GM21447 (cell line): ENCODE results near the gene RNF215.
"Not testable (repeated sequence)": the region's sequence is repeated elsewhere in the genome, so short reads cannot be mapped to it uniquely, and the experiment has no call there.

ENCODE experiments used
- ATAC-seq: cut with Tn5 transposase; IDR thresholded peaks from one replicate; pipeline ENCODE4 v1.9.1; 2021; ENCODE audit not compliant: unreplicated experiment

RNF215 gene

DNA sequence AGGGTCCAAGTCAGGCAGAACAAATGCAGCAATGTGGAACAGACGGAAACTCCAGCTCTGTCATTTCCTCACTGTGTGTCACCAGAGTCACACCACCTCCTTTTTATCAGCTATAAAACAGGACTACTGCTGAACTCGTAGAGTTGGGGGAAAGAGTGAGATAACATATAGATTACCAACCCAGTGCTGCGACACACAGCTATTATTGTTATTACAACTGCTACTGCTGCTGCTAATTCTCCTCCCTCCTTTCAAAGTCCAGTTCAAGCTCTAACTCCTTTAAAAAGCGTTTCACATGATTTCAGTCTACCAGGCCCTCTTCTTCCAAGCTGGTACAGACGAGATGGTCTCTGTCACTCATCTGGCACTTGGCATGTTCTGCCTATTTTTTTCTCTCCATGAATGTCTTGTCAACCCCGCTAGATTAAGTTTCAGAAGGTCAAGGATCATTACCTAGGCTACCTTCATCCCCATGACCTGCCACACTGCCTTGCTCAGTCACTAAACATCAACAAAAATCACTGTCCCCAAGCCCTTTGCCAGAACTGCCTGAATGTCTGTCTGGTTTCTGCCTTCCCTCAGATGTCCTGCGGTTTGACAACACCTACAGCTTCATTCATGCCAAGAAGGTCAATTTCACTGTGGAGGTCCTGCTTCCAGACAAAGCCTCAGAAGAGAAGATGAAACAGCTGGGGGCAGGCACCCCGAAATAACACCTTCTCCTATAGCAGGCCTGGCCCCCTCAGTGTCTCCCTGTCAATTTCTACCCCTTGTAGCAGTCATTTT is 34.7 kb upstream of the RNF215 start:
- ATAC-seq: no peak

DNA sequence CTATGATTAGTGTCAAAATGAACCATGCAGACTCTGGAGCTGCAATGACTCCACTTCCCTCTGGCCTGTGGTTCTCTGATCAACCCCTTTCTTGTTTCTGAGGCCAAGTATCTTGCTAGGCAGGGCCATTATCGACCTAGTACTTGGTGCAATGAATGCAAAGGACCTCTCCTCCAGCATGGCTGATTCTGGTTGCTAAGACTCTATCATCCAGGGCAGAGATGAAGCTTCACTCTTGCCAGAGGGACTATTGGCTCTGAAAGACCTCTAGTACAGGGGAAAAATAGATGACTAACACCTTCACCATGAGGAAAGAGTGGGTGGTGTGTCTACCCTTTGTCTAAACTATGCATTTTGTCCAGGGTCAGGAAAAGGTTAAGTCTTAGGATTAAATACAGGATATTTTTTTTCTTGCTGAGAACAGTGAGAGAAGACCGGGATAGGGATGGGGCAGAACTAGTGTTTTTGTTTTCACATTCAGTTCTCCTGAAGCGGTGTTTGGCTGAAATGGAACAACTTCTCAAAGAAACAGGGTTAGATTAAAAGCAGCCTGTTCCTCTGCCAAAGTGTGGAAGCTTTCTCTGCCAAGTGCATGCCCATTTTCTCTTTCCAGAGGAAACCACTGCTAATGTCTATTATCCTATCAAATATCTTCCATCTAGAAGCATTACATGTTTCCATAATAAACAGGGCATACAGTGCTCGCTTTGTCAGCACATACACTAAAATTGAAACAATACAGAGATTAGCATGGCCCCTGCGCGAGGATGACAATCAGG is 33.3 kb upstream of the RNF215 start:
- ATAC-seq: no peak

DNA sequence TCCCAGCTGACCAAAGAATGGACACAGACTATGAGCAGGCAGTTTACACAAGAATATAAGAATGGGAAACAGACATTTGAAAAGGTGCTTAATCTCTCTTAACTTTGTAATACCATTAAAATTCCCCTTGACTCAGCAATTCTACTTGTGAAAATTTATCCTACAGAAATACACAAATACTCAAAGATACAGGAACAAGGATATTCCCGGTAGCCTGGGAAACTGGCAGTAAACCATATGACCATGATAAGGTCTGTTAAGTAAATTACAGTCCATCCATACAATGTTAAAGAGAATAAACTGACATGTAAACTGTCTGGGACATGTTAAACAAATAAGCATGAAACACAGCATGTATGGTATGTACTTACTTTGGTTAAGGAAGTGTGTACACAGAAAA is 29.6 kb upstream of the RNF215 start:
- no peak for ATAC-seq

DNA sequence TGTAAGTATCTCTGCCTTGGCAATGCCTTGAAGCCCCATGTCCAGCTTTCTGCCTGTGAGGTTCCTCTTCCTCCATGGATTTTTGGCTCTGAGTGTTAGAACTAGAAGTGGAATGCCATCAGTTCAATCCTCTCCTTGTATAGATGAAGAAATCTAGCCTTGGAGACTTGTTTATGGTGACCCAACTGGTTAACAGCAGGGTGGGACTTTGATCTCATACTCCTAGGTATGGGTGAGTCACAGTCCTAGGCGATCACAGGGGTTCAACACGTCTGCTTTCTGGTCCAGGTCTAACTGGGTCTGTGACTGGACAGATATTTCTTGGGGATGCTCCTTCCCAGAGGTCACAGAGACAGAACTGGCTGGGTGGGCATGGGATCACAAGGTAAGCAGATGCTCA is 29.2 kb upstream of the RNF215 start:
- no peak for ATAC-seq

DNA sequence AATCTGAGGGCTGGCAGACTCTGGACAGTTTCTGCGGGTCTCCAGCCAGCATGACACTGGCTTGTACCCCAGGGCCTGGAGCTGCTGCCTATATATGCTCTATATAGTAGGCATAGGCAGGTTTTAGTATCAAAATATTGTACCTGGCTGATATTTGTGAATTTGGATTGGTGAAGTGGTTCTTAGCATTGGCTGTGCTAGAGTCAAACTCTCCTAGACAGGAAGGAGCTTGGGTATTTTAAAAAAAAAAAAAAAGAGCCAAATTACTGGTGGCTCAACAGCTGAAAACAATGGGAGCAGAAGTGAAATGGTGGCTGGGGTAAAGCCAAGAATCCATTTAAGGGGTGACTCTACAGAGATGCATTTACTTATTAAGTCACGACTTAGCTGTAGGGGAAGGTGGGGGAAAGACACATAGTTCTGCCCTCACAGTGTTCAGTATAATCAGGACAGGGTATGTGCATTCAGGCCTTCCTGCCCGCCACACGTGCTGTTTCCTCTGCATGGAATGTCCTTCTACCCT is 27.4 kb upstream of the RNF215 start:
- no peak for ATAC-seq

DNA sequence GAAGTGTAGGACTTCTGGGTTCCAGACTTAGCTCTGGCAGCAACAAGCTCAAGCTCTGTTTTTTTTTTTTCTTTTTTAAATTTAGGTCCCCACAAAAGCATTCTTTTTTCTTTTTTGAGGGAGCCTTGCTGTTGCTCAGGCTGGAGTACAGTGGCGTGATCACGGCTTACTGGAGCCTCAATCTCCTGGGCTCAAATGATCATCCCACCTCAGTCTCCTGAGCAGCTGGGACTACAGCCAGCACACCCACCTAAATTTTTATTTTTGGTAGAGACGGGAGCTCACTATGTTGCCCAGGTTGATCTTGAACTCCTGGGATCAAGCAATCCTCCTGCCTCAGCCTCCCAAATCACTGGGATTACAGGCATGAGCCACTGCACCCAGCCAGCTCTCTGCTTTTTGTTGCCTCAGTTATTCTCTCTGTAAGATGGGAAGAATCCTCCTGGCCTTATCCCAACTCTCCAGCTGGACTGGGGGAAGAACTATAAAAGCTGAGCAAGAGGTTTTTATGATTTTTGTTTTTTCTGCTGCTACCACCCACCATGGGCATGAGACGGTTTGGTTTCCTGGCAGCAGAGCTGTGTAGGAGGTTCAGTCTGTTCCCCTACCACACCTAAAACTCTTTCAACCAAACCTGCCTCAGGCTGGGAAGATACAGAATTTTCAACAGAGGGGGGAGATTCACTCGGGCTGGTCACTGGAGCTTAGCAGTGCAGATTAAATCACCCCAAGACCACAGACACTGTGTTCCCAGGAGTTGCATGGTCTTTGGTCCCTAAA is 26.7 kb upstream of the RNF215 start:
- no peak for ATAC-seq

DNA sequence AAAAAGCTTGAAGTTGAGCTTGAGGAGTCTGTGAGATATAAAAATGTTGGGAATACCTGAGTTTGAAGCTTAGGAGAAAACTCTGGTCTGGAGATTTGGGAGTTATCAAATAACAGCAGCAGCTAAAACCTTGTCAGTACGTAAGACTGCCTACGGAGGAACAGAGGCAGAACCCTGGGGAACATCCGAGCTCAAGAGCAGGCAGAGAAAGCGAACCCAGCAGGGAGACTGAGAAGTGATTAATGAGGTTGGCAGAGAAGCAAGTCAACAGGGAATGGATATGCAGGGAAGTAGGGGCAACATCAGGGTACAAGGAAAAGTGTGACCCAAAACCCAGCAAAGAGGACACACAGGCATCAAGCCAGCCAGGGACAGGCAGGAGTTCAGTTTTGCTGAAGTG is 25.8 kb upstream of the RNF215 start:
- no peak for ATAC-seq

DNA sequence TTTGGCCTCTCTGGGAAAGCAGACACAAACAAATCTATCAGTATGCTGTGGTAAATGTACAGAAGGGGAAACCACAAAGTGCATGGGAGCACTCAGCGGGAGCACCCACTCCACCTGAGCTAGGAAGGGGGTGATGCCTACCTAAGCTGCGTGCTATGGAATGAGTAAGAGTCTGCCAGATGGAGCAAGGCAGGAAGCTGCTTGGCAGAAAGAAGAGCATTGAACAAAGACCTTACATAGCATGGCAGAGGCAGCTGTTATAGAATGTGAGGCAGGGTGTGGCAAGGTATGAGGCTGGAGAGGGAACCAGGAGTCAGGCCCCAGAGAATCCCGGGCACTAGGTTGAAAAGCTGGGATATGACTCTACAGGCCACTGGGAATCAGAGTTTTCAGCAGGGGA is 24.6 kb upstream of the RNF215 start:
- no peak for ATAC-seq

DNA sequence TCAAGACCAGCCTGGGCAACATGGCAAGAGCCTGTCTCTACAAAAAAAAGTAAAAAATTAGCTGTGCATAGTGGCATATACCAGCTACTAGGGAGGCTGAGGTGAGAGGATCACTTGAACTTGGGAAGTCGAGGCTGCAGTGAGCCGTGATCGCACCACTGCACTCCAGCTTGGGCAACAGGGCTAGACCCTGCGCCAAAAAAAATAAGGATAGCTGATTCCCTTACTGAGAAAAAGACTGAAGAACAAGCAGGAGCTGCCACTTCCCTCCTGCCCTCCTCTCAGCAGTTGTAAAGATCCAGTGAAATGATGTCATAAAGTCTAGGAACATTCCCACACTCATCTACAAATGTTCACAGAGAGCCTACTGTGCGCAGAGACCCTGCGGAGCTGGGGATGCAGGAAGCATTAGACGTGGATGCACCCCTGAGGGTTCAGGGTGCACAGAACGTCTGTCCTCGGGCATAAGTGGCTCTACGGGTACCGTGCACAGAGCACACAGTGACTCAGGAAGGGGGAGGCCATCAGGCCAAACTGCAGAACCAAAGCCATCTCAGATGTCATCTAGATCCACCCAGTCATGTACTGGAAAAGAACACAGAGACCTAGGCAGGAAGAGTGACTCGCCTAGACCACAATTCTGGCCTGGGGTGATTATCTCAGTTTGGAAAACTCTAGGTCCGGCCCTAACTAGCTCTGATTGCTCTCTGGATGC is 21.3 kb upstream of the RNF215 start:
- no peak for ATAC-seq

DNA sequence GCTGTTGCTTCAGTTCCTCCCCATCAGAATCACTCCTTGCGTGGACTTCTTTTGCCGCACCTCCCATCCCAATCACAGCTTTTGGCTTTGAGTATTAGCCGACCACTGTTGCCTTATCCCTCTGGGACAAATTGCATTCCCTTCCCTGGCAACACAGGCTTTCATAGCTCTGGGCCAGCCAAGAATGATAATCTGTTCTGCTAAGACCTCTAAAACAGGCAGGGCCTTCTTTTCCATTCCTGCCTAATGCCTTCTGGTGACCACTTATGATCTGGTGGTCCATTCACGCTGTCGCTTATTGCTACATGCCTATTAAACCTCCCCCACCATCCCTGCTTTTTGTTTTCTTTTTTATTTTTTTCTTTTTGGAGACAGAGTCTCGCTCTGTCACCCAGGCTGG is 19.2 kb upstream of the RNF215 start:
- ATAC-seq: no peak

DNA sequence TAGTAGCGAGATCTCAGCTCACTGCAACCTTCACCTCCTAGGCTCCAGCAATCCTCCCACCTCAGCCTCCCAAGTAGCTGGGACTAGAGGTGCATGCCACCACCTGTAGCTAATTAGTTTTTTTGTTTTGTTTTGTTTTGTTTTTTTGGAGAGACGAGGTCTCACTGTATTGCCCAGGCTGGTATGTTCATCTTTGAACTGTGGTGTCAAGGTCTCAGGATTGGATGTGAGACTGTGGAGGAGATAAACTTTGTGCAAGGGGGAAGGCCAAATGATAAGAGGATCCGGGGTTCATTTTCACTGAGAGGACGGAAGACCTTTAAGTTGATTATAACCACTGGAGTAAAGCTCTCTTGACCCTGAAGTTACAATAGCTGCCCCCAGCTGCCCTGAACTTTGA is 18.5 kb upstream of the RNF215 start:
- ATAC-seq: no peak

DNA sequence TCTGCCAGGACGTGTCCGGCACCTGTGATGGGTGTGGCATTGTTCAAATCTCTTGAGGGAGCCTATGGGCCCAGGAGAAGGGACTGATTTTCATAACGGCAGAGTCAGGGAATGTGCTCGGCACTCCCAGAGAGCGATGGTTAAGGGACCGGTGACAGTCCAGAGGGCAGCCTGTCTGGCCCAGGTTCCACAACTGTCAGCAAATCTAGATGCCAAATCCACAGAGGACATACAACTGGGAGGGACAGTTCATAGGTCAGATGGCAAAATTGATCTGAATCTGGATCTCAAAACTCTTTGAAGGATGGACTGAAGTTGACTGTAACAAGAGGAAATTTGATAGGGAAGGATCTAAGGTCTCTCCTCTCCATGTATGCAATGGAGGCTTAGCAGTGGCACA is 17.1 kb upstream of the RNF215 start:
- ATAC-seq: no peak

DNA sequence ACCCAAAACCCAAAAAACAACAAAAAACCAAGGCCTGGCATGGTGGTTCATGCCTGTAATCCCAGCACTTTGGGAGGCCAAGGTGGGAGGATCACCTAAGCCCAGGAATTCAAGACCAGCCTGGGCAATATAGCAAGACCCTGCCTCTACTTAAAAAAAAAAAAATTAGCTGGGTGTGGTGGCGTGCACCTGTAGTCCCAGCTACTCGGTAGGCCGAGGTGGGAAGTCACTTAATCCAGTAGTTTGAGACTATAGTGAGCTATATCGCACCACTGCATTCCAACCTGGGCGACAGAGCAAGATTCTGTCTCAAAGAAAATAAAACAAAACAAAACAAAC is 15.5 kb upstream of the RNF215 start:
- not testable (repeated sequence) for ATAC-seq

DNA sequence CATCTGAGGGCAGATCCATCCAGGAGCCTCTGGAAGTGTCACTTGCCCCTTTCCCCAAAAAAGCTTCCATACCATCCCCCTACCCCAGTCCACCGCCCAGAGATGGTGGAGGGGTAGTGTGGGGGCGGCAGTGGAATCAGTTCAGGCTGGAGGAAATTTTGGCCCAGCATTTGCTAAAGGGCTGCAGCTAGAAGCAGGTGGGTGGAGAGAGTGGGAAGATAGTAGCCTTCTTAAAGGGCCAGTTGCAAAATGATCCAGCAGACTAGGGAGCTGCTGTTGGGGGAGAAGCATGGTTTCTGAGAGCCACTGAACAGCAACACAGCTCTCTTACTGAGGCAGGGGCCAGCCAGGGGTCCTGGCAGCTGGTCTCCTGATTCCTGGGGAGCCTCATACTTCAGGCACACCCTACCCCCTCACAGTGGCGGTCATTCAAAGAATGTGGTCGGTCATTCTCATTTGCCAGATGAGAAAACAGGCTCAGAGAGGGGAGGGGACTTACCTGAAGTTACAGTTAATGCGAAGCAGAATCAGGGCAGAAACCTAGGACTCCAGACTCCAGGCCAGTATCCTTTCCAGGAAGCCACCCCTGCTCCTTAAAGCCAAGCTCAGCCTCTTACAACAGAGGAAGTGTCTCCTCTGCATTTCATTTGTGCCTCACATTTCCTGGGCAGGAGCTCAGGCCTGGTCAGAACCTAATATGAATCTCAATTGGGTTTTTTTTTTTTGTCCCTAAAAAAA is 15.0 kb upstream of the RNF215 start:
- ATAC-seq: no peak

DNA sequence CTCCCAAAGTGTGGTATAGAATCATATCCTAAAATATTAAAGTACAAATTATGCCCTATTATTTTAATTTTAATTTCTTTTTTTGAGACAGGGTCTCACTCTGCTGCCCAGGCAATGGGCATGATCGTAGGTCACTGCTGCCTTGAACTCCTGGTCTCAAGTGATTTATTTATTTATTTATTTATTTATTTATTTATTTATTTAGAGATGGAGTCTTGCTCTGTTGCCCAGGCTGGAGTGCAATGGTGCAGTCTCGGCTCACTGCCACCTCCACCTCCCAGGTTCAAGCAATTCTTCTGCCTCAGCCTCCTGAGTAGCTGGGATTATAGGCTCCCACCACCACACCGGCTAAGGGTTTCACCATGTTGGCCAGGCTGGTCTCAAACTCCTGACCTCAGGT is 13.8 kb upstream of the RNF215 start:
- ATAC-seq: not testable (repeated sequence)

DNA sequence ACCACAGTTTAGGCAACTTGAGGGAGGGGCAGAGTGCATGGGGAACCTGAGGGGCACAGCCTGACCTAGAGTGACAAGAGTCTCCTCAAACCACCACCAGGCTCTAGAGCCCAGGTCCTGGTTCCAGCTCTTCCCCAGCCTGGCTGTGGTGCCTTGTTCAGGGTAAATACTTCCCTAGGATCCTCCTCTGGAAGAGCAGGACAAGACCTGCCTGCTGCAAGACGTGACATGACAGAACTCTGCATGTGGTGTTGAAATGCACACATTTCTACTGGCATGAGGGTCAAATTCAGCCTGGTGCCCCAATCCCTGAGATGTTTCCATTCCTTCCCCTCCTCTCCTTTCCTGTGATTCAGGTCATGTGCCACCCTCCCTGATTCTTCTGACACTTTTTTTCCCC is 12.9 kb upstream of the RNF215 start:
- ATAC-seq: no peak

DNA sequence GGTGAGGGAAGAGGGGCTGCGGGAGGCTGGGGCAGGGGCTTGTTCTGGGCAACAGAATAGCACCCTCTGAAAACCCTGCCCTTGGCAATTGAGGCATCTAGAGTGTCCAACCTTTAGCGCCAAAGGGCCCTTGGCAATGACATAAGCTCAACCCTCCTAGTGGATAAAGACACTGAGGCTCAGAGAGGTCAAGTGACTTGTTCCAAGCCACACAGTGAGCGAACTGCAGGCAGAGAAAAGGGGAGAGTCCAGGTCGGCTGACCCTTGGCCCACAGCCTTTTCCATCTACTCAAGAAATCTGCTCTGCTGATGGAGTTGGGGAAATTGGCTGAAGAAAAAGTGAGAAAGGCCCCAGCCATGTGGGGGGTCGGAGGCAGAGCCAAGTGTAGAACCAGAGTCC is 12.5 kb upstream of the RNF215 start:
- no peak for ATAC-seq

DNA sequence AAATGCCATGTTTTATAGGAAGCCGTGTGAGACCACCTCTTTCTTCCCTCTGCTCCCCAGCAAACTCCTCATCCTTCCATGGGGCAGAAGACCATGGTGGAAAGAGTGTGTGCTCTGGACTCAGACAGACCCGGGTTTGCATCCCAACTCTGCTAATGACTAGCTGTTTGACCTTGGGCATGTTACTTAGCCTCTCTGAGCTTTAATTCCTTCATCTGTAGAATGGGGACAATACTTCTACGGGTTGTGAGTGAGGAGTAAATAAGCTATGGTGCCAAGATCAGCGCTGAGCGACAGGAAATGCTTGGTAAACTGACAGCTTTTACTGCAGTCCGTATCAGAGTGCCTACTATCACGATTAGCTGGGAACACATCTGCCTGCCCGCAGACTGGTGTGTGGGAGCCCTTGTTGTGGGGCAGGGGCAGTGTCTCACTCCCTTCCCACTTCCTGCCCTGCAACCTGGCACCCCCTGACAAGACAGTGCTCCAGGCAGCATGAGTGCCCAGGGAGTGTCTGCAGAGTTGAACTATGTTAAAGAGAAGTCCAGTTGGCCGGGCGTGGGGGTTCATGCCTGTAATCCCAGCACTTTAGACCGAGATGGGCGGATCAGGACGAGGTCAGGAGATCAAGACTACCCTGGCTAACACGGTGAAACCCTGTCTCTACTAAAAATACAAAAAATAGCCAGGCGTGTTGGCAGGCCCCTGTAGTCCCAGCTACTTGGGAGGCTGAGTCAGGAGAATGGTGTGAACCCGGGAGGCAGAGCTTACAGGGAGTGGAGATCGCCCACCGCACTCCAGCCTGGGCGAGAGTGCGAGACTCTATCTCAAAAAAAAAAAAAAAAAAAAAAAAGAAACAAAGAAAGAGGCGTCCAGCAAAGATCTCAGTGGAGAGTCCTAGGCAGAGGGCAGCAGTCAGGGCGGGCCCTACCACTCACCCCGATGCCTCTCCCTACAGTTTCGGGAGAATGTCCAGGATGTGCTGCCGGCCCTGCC is 11.8 kb upstream of the RNF215 start:
- ATAC-seq: no peak
